Measurements from ENCODE around the gene LPAR6. TPM values are rescaled to one million over a fixed set of nuclear protein-coding genes. Genes with fewer than 3 reads are reported as not detected.

LPAR6 gene
- total RNA-seq, 4 donors from 2014 or later: 18.0 to 35.3 (median 23.1) TPM

- intact Hi-C loops (cut with DNase I; ENCODE audit: low total_unique reads): no loop called here
- H3K4me3 ChIP-seq (ENCODE audit: low read depth, poor library complexity, severe bottlenecking): no peak overlapping the region
- DNase-seq (ENCODE audit: low spot score in 2 of 2): no peak
- no peak for TF ChIP-seq POLR2A (IDR thresholded peaks at IDR 0.05)
- WGBS, 2 donors: 47 to 56% methylated on average over 2 of the region's 2 CpGs
Measured at GRCh38 chr13:48402325-48402932, 10.5 kb downstream of the LPAR6 start.

- intact Hi-C loops (cut with DNase I; ENCODE audit: low total_unique reads): no loop called here
- 16 to 29% methylated on average over 2 of the region's 2 CpGs for WGBS, 2 donors
- no peak for DNase-seq (ENCODE audit: low spot score in 2 of 2)
- H3K4me3 ChIP-seq (ENCODE audit: low read depth, poor library complexity, severe bottlenecking): no peak overlapping the region
- no peak for TF ChIP-seq POLR2A (IDR thresholded peaks at IDR 0.05)
Measured at GRCh38 chr13:48401480-48401879, 11.4 kb downstream of the LPAR6 start.

GRCh38 chr13:48400850-48401291 is 12.0 kb downstream of the LPAR6 start:
- DNase-seq (ENCODE audit: low spot score in 2 of 2): no peak
- 20 to 32% methylated on average over 1 of the region's 1 CpG for WGBS, 2 donors
- no peak overlapping the region for H3K4me3 ChIP-seq (ENCODE audit: low read depth, poor library complexity, severe bottlenecking)
- TF ChIP-seq POLR2A (IDR thresholded peaks at IDR 0.05): no peak
- TF ChIP-seq, protein P1, sequence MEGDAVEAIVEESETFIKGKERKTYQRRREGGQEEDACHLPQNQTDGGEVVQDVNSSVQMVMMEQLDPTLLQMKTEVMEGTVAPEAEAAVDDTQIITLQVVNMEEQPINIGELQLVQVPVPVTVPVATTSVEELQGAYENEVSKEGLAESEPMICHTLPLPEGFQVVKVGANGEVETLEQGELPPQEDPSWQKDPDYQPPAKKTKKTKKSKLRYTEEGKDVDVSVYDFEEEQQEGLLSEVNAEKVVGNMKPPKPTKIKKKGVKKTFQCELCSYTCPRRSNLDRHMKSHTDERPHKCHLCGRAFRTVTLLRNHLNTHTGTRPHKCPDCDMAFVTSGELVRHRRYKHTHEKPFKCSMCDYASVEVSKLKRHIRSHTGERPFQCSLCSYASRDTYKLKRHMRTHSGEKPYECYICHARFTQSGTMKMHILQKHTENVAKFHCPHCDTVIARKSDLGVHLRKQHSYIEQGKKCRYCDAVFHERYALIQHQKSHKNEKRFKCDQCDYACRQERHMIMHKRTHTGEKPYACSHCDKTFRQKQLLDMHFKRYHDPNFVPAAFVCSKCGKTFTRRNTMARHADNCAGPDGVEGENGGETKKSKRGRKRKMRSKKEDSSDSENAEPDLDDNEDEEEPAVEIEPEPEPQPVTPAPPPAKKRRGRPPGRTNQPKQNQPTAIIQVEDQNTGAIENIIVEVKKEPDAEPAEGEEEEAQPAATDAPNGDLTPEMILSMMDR (IDR thresholded peaks at IDR 0.05): no peak
- intact Hi-C loops (cut with DNase I; ENCODE audit: low total_unique reads): no loop called here

GRCh38 chr13:48400090-48400694 is 12.7 kb downstream of the LPAR6 start:
- intact Hi-C loops (cut with DNase I; ENCODE audit: low total_unique reads): no loop called here
- no peak for DNase-seq (ENCODE audit: low spot score in 2 of 2)
- H3K4me3 ChIP-seq (ENCODE audit: low read depth, poor library complexity, severe bottlenecking): no peak overlapping the region
- WGBS, 2 donors: 47 to 57% methylated on average over 2 of the region's 2 CpGs
- TF ChIP-seq, protein P1 (IDR thresholded peaks at IDR 0.05): no peak
- no peak for TF ChIP-seq POLR2A (IDR thresholded peaks at IDR 0.05)

- DNase-seq (ENCODE audit: low spot score in 2 of 2): no peak
- no peak for TF ChIP-seq POLR2A (IDR thresholded peaks at IDR 0.05)
- TF ChIP-seq, protein P1 (IDR thresholded peaks at IDR 0.05): no peak
- intact Hi-C loops (cut with DNase I; ENCODE audit: low total_unique reads): loop anchor here (10.0 kb wide), 1 partner anchor 84 kb away; no protein-coding TSS in a partner anchor
Measured at GRCh38 chr13:48398450-48399095, 14.3 kb downstream of the LPAR6 start.

DNA sequence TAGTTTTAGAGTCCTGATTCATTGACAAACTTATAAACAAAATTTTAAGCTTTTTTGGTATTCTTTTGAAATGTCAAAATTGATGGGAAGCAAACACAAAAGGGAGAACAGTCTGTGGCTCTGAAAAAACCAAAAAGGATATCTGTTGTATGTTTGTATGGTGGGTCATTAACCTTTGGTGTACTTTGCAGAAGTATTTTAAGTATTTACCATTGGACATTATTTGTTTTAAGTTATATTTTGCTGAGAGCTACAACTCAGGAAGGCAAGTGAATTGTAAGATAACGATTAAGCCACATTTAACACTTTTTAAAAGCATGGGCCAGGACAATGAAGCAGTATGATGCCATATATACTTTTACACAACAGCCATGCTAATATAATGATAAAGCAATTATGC is 15.2 kb downstream of the LPAR6 start:
- no peak for DNase-seq (ENCODE audit: low spot score in 2 of 2)
- TF ChIP-seq, protein P1 (IDR thresholded peaks at IDR 0.05): no peak
- no peak for TF ChIP-seq POLR2A (IDR thresholded peaks at IDR 0.05)
- intact Hi-C loops (cut with DNase I; ENCODE audit: low total_unique reads): loop anchor here (10.0 kb wide), 1 partner anchor 83 kb away; no protein-coding TSS in a partner anchor
- WGBS, 2 donors: 40 to 49% methylated on average over 1 of the region's 1 CpG
- H3K4me3 ChIP-seq (ENCODE audit: low read depth, poor library complexity, severe bottlenecking): no peak overlapping the region

More at GRCh38 chr13:48398450-48399095, 14.3 kb downstream of the LPAR6 start:
- H3K4me3 ChIP-seq (ENCODE audit: low read depth, poor library complexity, severe bottlenecking): no peak overlapping the region
